GM11168 (cell line): ENCODE measurements around the gene SLC4A7.
"Not testable (repeated sequence)": the region's sequence is repeated elsewhere in the genome, so short reads cannot be mapped to it uniquely, and the experiment has no call there.

Source experiments
- in situ Hi-C: fragments of 300-500 bp; cut with MboI; formaldehyde crosslinking; loops from one replicate; pipeline ENCODE4 v1.12.0; 2022; ENCODE audit warnings: low sequenced_read_pairs; ENCODE audit not compliant: unreplicated experiment

The SLC4A7 gene

DNA sequence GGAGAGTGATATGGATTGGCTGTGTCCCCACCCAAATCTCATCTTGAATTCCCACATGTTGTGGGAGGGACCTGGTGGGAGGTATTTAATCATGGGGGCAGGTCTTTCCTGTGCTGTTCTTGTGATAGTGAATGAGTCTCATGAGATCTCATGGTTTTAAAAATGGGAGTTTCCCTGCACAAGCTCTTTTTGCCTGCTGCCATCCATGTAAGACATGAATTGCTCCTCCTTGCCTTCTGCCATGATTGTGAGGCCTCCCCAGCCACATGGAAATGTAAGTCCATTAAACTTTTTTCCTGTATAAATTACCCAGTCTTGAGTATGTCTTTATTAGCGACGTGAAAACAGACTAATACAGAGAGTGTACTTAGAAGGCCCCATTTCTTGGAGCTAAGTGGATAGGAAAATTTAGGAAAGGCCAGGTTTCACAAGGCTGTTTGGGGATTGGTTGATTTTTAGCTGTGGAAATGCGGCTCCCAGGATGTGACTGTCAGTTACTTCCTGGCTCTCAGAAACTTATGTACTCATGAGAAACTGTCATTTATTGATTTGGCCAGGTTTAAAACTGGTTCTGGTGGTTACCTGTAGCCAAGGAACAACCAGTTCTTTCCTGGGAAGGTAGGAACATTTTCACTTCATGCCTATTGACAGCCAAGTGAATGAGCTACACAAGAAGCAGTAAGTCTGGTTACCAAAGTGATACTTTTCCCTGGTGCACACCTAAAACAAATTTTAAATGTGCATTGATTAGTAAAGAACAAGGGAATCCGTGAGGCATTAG lies 155.0 kb downstream of the SLC4A7 start:
- in situ Hi-C loops: not testable (repeated sequence)

GRCh38 chr3:27326629-27327545 lies 157.3 kb downstream of the SLC4A7 start:
- in situ Hi-C loops: no loop called here

GRCh38 chr3:27326202-27326601 lies 158.0 kb downstream of the SLC4A7 start:
- in situ Hi-C loops: no loop called here

- in situ Hi-C loops: no loop called here
Observed at GRCh38 chr3:27325419-27325818, 158.8 kb downstream of the SLC4A7 start.

DNA sequence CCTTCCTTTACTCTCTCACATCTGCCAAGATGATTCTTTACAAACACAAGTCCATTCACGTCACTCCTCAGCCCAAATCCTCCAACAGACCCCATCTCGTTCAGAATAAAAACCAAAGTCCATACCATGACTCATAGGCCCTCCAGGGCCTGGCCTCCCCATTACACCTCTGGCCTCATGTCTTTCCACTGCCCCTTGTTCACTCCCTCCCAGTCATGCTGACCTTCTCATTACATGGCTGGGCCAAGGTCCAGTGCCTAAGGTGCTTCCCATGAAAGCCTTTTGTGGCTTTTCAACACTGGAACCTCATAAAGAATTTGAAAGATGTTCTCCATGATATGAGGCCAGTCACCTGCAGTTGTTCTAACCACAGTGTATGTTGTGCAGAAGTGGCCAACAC lies 159.5 kb downstream of the SLC4A7 start:
- in situ Hi-C loops: loop anchor here (25.0 kb wide), 1 partner anchor 338 kb away; no protein-coding TSS in a partner anchor

- in situ Hi-C loops: loop anchor here (25.0 kb wide), 1 partner anchor 339 kb away; no protein-coding TSS in a partner anchor
Observed at GRCh38 chr3:27323087-27323570, 161.1 kb downstream of the SLC4A7 start.
